HEK293 (cell line): ENCODE data around the gene KLHL8.

ENCODE experiments used
- CTCF ChIA-PET: fragments of 350-600 bp; formaldehyde crosslinking; extraction: SDS; loops from one replicate; lab custom pipeline; 2021; ENCODE audit warnings: antibody characterized with exemption; lab: Yijun Ruan, JAX
- POLR2A ChIA-PET: fragments of 300-600 bp; formaldehyde crosslinking; extraction: SDS; loops from one replicate; lab custom pipeline; 2020; ENCODE audit warnings: antibody characterized with exemption, inconsistent platforms; lab: Yijun Ruan, JAX
- H3K27ac ChIP-seq: fragments of 200-500 bp; sonication (Bioruptor generic); 2 replicates; pipeline ENCODE4 v1.5.1; 2014; ENCODE audit warnings: low read depth, low read length, control low read depth, inconsistent platforms; ENCODE audit errors: extremely low read depth
- H3K36me3 ChIP-seq, 2 experiments: fragments of 200-500 bp in 1 of 2; sonication (Bioruptor generic) in 1 of 2; 1 replicate in 1 of 2; 2 replicates in 1 of 2; pipeline ENCODE4 v1.5.1; 2014 to 2017; ENCODE audit warnings: inconsistent platforms in 2 of 2, low read length in 2 of 2; ENCODE audit not compliant: control insufficient read depth in 2 of 2, insufficient read depth in 1 of 2
- H3K4me1 ChIP-seq: fragments of 200-500 bp; sonication (Bioruptor generic); 2 replicates; pipeline ENCODE4 v1.5.1; 2014; ENCODE audit warnings: mild to moderate bottlenecking, low read length, inconsistent platforms; ENCODE audit not compliant: control insufficient read depth, insufficient read depth
- H3K4me3 ChIP-seq: 2 replicates; pipeline ENCODE4 v1.5.1; 2011; ENCODE audit warnings: low read depth, mild to moderate bottlenecking, control low read depth, low read length, moderate library complexity
- H3K9me3 ChIP-seq: fragments of 200-500 bp; sonication (Bioruptor generic); 2 replicates; pipeline ENCODE4 v1.5.1; 2014; ENCODE audit warnings: low read depth, low read length, inconsistent platforms; ENCODE audit not compliant: control insufficient read depth, insufficient read depth
- OSR2 ChIP-seq: fragments of 450-650 bp; formaldehyde crosslinking; IDR thresholded peaks from 2 replicates; pipeline ENCODE4 v1.5.1; 2016; ENCODE audit warnings: missing biosample characterization, missing genetic modification characterization
- RBAK ChIP-seq: fragments of 450-650 bp; formaldehyde crosslinking; IDR thresholded peaks from 2 replicates; pipeline ENCODE4 v1.5.1; 2016; ENCODE audit warnings: missing biosample characterization, missing genetic modification characterization
- SP2 ChIP-seq: fragments of 450-650 bp; formaldehyde crosslinking; IDR thresholded peaks from 2 replicates; pipeline ENCODE4 v1.5.1; 2016; ENCODE audit warnings: missing biosample characterization, missing genetic modification characterization
- ZFP37 ChIP-seq: fragments of 450-650 bp; formaldehyde crosslinking; IDR thresholded peaks from 2 replicates; pipeline ENCODE4 v1.5.1; 2016; ENCODE audit warnings: missing biosample characterization, missing genetic modification characterization
- ZNF600 ChIP-seq: fragments of 450-650 bp; formaldehyde crosslinking; IDR thresholded peaks from 2 replicates; pipeline ENCODE4 v1.5.1; 2016; ENCODE audit warnings: missing biosample characterization, missing genetic modification characterization
- ZNF654 ChIP-seq: fragments of 450-650 bp; formaldehyde crosslinking; IDR thresholded peaks from 2 replicates; pipeline ENCODE4 v1.5.1; 2016; ENCODE audit warnings: low read depth, missing biosample characterization, missing genetic modification characterization
- ZNF777 ChIP-seq: fragments of 450-650 bp; formaldehyde crosslinking; IDR thresholded peaks from 2 replicates; pipeline ENCODE4 v1.5.1; 2017; ENCODE audit warnings: missing biosample characterization, missing genetic modification characterization, borderline replicate concordance
- ZNF837 ChIP-seq: fragments of 450-650 bp; formaldehyde crosslinking; IDR thresholded peaks from 2 replicates; pipeline ENCODE4 v1.5.1; 2016; ENCODE audit warnings: missing biosample characterization, missing genetic modification characterization
- TF ChIP-seq, protein P1 (sequence below): fragments of 450-650 bp; formaldehyde crosslinking; IDR thresholded peaks from 2 replicates; pipeline ENCODE4 v1.5.1; 2016; ENCODE audit warnings: missing biosample characterization, missing genetic modification characterization
- TF ChIP-seq, protein P2 (sequence below): fragments of 450-650 bp; formaldehyde crosslinking; optimal IDR thresholded peaks from 2 replicates; pipeline ENCODE3; 2016; ENCODE audit warnings: missing biosample characterization, mild to moderate bottlenecking, missing genetic modification characterization
- TF ChIP-seq, protein P3 (sequence below): fragments of 450-650 bp; formaldehyde crosslinking; conservative IDR thresholded peaks from 2 replicates; pipeline ENCODE4 v1.5.1; 2016; ENCODE audit warnings: low read depth, missing biosample characterization, missing genetic modification characterization
- TF ChIP-seq, protein P4 (sequence below): fragments of 450-650 bp; formaldehyde crosslinking; IDR thresholded peaks from 2 replicates; pipeline ENCODE4 v1.5.1; 2016; ENCODE audit warnings: missing biosample characterization, missing genetic modification characterization

Gene KLHL8

DNA sequence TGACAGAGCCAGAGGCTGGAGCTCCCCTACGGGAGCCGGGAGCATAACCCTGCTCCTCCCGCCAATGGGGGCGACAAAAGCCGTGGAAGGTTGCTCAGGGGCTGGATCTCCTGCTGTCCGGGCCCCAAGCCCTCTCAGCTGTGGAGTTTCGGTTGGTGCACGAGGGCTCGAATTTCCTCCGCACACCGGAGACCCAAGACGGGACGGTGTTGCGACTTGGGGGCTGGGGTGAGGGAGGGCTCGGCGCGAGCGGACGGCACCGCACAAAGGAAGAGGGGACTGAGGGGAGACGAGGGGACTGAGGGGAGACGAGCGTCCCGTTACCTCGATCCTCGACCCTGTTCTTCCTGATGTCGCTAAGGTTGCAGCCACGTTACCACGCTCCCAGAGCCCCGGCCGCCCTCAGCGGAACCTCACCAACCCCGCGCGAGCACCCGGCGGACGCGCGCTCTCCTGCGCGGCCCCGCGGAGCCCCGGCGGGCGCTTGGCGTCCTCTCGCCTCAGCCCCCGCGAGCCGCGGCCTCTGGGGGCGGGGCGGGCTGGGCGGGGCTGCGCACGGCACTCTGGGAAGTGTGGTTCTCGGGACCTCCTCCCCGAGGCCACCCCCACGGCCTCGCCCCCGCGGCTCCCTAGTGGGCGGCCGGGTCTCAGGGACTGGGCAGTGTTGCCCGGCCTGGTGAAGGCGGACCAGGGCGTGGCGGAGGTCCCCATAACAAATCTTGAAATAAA is at the start of gene KLHL8 (continued):
- peak; percentile 54; the same call in 1 of the 2 replicates for TF ChIP-seq ZFP37 (tag by site-specific recombination)
- TF ChIP-seq OSR2 (tag by site-specific recombination): 0 out of 2 replicates have a peak, but pooled peaks have one; percentile 6
- TF ChIP-seq, protein P1, sequence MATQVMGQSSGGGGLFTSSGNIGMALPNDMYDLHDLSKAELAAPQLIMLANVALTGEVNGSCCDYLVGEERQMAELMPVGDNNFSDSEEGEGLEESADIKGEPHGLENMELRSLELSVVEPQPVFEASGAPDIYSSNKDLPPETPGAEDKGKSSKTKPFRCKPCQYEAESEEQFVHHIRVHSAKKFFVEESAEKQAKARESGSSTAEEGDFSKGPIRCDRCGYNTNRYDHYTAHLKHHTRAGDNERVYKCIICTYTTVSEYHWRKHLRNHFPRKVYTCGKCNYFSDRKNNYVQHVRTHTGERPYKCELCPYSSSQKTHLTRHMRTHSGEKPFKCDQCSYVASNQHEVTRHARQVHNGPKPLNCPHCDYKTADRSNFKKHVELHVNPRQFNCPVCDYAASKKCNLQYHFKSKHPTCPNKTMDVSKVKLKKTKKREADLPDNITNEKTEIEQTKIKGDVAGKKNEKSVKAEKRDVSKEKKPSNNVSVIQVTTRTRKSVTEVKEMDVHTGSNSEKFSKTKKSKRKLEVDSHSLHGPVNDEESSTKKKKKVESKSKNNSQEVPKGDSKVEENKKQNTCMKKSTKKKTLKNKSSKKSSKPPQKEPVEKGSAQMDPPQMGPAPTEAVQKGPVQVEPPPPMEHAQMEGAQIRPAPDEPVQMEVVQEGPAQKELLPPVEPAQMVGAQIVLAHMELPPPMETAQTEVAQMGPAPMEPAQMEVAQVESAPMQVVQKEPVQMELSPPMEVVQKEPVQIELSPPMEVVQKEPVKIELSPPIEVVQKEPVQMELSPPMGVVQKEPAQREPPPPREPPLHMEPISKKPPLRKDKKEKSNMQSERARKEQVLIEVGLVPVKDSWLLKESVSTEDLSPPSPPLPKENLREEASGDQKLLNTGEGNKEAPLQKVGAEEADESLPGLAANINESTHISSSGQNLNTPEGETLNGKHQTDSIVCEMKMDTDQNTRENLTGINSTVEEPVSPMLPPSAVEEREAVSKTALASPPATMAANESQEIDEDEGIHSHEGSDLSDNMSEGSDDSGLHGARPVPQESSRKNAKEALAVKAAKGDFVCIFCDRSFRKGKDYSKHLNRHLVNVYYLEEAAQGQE: peak; percentile 30; the same call in 1 of the 2 replicates
- TF ChIP-seq ZNF777 (tag by site-specific recombination): 0 out of 2 replicates have a peak, but pooled peaks have one; percentile 65
- peak; percentile 27 for TF ChIP-seq SP2 (tag by site-specific recombination)
- TF ChIP-seq, protein P2, sequence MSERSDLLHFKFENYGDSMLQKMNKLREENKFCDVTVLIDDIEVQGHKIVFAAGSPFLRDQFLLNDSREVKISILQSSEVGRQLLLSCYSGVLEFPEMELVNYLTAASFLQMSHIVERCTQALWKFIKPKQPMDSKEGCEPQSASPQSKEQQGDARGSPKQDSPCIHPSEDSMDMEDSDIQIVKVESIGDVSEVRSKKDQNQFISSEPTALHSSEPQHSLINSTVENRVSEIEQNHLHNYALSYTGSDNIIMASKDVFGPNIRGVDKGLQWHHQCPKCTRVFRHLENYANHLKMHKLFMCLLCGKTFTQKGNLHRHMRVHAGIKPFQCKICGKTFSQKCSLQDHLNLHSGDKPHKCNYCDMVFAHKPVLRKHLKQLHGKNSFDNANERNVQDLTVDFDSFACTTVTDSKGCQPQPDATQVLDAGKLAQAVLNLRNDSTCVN (tag by site-specific recombination): peak; percentile 87
- TF ChIP-seq, protein P3, sequence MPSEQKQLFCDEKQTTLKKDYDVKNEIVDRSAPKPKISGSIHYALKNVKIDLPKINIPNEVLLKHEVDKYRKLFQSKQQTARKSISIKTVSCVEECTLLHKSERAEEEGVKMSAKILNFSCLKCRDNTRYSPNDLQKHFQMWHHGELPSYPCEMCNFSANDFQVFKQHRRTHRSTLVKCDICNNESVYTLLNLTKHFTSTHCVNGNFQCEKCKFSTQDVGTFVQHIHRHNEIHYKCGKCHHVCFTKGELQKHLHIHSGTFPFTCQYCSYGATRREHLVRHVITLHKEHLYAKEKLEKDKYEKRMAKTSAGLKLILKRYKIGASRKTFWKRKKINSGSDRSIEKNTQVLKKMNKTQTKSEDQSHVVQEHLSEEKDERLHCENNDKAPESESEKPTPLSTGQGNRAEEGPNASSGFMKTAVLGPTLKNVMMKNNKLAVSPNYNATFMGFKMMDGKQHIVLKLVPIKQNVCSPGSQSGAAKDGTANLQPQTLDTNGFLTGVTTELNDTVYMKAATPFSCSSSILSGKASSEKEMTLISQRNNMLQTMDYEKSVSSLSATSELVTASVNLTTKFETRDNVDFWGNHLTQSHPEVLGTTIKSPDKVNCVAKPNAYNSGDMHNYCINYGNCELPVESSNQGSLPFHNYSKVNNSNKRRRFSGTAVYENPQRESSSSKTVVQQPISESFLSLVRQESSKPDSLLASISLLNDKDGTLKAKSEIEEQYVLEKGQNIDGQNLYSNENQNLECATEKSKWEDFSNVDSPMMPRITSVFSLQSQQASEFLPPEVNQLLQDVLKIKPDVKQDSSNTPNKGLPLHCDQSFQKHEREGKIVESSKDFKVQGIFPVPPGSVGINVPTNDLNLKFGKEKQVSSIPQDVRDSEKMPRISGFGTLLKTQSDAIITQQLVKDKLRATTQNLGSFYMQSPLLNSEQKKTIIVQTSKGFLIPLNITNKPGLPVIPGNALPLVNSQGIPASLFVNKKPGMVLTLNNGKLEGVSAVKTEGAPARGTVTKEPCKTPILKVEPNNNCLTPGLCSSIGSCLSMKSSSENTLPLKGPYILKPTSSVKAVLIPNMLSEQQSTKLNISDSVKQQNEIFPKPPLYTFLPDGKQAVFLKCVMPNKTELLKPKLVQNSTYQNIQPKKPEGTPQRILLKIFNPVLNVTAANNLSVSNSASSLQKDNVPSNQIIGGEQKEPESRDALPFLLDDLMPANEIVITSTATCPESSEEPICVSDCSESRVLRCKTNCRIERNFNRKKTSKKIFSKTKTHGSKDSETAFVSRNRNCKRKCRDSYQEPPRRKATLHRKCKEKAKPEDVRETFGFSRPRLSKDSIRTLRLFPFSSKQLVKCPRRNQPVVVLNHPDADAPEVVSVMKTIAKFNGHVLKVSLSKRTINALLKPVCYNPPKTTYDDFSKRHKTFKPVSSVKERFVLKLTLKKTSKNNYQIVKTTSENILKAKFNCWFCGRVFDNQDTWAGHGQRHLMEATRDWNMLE (tag by site-specific recombination): no peak
- no peak for TF ChIP-seq RBAK (tag by site-specific recombination)
- TF ChIP-seq, protein P4, sequence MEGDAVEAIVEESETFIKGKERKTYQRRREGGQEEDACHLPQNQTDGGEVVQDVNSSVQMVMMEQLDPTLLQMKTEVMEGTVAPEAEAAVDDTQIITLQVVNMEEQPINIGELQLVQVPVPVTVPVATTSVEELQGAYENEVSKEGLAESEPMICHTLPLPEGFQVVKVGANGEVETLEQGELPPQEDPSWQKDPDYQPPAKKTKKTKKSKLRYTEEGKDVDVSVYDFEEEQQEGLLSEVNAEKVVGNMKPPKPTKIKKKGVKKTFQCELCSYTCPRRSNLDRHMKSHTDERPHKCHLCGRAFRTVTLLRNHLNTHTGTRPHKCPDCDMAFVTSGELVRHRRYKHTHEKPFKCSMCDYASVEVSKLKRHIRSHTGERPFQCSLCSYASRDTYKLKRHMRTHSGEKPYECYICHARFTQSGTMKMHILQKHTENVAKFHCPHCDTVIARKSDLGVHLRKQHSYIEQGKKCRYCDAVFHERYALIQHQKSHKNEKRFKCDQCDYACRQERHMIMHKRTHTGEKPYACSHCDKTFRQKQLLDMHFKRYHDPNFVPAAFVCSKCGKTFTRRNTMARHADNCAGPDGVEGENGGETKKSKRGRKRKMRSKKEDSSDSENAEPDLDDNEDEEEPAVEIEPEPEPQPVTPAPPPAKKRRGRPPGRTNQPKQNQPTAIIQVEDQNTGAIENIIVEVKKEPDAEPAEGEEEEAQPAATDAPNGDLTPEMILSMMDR (tag by site-specific recombination): peak; percentile 19
- peak; percentile 68 for TF ChIP-seq ZNF600 (tag by site-specific recombination)

GRCh38 chr4:87270144-87270543 is 49.7 kb upstream of the KLHL8 start:
- CTCF ChIA-PET: interaction anchor here (0.6 to 3.1 kb wide), 3 partner anchors 196 to 704 kb away, joined by 3 to 12 read pairs (median 4); no protein-coding TSS in a partner anchor
- no peak overlapping the region for H3K27ac ChIP-seq
- no peaks in the 10 kb centered on the region for H3K4me1 ChIP-seq
- POLR2A ChIA-PET: no interaction called here
- no peaks in the 10 kb centered on the region for H3K36me3 ChIP-seq
- TF ChIP-seq ZNF654 (tag by site-specific recombination) (peak; percentile 49), ZNF837 (tag by site-specific recombination) (no peak)
- TF ChIP-seq, protein P4 (tag by site-specific recombination): peak; percentile 27; the same call in 1 of the 2 replicates
- TF ChIP-seq, all 188 proteins: peak for 2
- H3K9me3 ChIP-seq: no peaks in the 10 kb centered on the region
- no peak overlapping the region for H3K4me3 ChIP-seq
